Uterus (tissue), 4 donors: Measurements from ENCODE around the gene MYLK3. TPM values are rescaled to one million over a fixed set of nuclear protein-coding genes. Genes with fewer than 3 reads are reported as not detected.

Source experiments
- DNase-seq, 2 donors: peaks; one replicate each; pipeline ENCODE4 v3.0.0-alpha.2; 2019 to 2020
- H3K27ac ChIP-seq, 2 donors: fragments of 200-600 bp; sonication (generic); 1 replicate in 1 of 2; 2 replicates in 1 of 2; pipeline ENCODE4 v1.5.1; 2016 to 2018
- H3K27me3 ChIP-seq, 2 donors: fragments of 200-600 bp; sonication (generic); one replicate each; pipeline ENCODE4 v1.5.1; 2018 to 2019; ENCODE audit warnings: control low read depth in 1 of 2
- H3K36me3 ChIP-seq, 2 donors: fragments of 200-600 bp; sonication (generic); one replicate each; pipeline ENCODE4 v1.5.1; 2019; ENCODE audit warnings: control low read depth in 1 of 2
- H3K4me1 ChIP-seq, 2 donors: fragments of 200-600 bp; sonication (generic); one replicate each; pipeline ENCODE4 v1.5.1; 2018 to 2019; ENCODE audit warnings: control low read depth in 1 of 2
- H3K4me3 ChIP-seq, 2 donors: fragments of 200-600 bp; sonication (generic); 1 replicate in 1 of 2; 2 replicates in 1 of 2; pipeline ENCODE4 v1.5.1; 2018 to 2019; ENCODE audit warnings: mild to moderate bottlenecking in 1 of 2
- H3K9me3 ChIP-seq, 2 donors: fragments of 200-600 bp; sonication (generic); one replicate each; pipeline ENCODE4 v1.5.1; 2019; ENCODE audit warnings: control low read depth in 1 of 2
- POLR2A ChIP-seq, 2 donors: fragments of 450-650 bp; IDR thresholded peaks; one replicate each; pipeline ENCODE4 v1.6.1; 2016; ENCODE audit warnings: antibody characterized with exemption in 2 of 2, mild to moderate bottlenecking in 1 of 2, moderate library complexity in 1 of 2
- intact Hi-C: fragments of 100-400 bp; cut with DNase I; formaldehyde crosslinking; loops from one replicate; pipeline ENCODE4 v1.15.1; 2023; ENCODE audit warnings: low total_unique reads
- total RNA-seq, 4 donors: library from RNA; depleted of rRNA in 3 of 4; stranded (reverse); fragments of >200 nt in 3 of 4; gene quantifications; one replicate each; pipeline versions ENCODE4 v1.1.0 to v1.2.4, GENCODE V29; 2014 to 2023
- TF ChIP-seq, protein P1 (sequence below), 4 experiments: fragments of 200-600 bp in 2 of 4; fragments of 450-650 bp in 2 of 4; sonication (generic) in 2 of 4; IDR thresholded peaks; one replicate each; pipeline ENCODE4 v1.5.1; 2016 to 2019; ENCODE audit warnings: antibody characterized with exemption in 4 of 4, mild to moderate bottlenecking in 2 of 4, moderate library complexity in 1 of 4
- donor health status: DM: yes; HTN: yes; CAD: no.

The MYLK3 gene
- total RNA-seq, 4 donors from 2014 or later, result 0.51 to 4.8 (median 0.61) TPM; not detected in 1

DNA sequence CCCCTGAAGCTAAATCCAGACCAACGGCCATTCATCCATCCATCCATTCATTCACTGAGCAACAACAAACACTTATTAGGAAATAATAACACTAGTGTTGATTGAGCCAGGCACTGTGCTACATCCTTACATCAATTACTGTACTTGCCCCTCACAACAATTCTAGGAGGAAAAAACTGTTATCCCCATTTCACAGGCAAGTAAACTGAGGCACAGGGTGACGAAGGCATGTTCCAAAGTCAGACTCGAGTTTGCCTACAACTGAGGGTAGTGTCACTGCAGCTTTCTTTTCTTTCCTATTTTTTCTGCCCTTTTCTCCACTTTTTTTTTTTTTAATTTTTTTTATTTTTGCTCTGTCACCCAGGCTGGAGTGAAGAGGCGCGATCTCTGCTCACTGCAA lies 11.2 kb upstream of the MYLK3 start:
- no peaks in the 10 kb centered on the region for H3K36me3 ChIP-seq
- DNase-seq, result no peak
- H3K4me3 ChIP-seq, result no peak overlapping the region
- no peaks in the 10 kb centered on the region for H3K4me1 ChIP-seq
- intact Hi-C loops, result no loop called here
- no peaks in the 10 kb centered on the region for H3K27me3 ChIP-seq
- no peak overlapping the region for H3K27ac ChIP-seq
- no peaks in the 10 kb centered on the region for H3K9me3 ChIP-seq
- no peak for TF ChIP-seq POLR2A (IDR thresholded peaks at IDR 0.05)
- TF ChIP-seq, protein P1, sequence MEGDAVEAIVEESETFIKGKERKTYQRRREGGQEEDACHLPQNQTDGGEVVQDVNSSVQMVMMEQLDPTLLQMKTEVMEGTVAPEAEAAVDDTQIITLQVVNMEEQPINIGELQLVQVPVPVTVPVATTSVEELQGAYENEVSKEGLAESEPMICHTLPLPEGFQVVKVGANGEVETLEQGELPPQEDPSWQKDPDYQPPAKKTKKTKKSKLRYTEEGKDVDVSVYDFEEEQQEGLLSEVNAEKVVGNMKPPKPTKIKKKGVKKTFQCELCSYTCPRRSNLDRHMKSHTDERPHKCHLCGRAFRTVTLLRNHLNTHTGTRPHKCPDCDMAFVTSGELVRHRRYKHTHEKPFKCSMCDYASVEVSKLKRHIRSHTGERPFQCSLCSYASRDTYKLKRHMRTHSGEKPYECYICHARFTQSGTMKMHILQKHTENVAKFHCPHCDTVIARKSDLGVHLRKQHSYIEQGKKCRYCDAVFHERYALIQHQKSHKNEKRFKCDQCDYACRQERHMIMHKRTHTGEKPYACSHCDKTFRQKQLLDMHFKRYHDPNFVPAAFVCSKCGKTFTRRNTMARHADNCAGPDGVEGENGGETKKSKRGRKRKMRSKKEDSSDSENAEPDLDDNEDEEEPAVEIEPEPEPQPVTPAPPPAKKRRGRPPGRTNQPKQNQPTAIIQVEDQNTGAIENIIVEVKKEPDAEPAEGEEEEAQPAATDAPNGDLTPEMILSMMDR (IDR thresholded peaks at IDR 0.05), result no peak

DNA sequence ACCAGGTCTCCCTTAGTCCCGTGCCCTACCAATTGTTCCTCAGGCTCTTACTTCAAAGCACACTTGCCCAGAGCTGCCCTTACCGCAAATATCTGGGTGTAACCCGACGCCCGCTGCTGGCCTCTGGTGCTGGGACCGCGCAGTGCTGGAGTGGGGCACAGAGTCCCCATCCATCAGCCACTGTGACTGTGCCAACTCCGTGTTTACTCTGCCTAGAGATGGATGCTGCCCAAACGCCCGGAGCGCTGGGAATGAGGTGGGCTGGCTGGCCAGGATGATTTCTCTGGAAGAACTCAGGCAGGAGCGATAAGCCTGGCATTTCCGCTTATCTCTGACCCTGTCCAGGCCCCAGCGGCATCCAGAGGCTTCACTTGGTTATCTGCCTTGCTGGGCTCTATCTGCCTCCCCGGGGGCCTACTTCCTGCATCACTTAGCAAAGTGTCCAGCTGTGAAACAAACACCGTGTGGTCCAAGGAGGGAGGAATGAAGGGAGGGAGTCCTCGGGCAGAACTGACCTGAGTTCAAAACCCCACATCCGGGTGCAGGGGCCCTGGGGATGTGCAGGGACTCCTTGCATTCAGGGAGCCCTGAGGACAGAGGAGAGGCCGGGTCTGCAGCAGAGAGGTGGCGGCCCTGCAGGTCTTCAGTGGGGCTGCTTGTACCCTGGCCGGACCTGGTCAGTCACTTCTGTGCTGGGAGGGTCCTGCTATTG lies 9.4 kb upstream of the MYLK3 start:
- Histone ChIP-seq H3K27me3 (no peaks in the 10 kb centered on the region), H3K27ac (no peak overlapping the region), H3K4me1 (no peaks in the 10 kb centered on the region), H3K36me3 (no peaks in the 10 kb centered on the region), H3K9me3 (no peaks in the 10 kb centered on the region), H3K4me3 (no peak overlapping the region)
- no peak for DNase-seq
- TF ChIP-seq POLR2A (IDR thresholded peaks at IDR 0.05), result no peak
- TF ChIP-seq, protein P1 (IDR thresholded peaks at IDR 0.05), result no peak
- intact Hi-C loops, result no loop called here

DNA sequence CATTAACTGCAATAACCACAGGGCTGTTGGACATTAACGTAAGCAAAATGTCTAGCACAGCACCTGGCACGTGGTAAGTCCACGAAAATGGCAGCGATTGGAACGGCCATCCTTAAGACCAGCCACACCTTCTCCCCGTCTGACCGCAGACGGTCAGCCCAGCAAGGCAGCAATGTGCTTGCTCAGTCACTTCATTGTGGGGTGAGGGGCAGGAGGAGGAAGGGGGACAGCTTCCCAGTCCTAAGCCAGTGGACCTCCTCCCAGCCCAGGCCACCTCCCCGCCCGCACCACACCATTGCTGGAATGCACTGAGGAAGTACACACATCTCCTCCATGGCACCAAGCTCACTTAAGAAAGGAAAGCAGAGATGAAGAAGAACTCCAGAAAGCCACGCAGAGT lies 8.6 kb upstream of the MYLK3 start:
- no peak for TF ChIP-seq POLR2A (IDR thresholded peaks at IDR 0.05)
- TF ChIP-seq, protein P1 (IDR thresholded peaks at IDR 0.05), result no peak
- Histone ChIP-seq H3K27ac (no peak overlapping the region), H3K4me3 (no peak overlapping the region), H3K36me3 (no peaks in the 10 kb centered on the region), H3K9me3 (no peaks in the 10 kb centered on the region), H3K27me3 (no peaks in the 10 kb centered on the region), H3K4me1 (no peaks in the 10 kb centered on the region)
- intact Hi-C loops, result no loop called here
- no peak for DNase-seq

DNA sequence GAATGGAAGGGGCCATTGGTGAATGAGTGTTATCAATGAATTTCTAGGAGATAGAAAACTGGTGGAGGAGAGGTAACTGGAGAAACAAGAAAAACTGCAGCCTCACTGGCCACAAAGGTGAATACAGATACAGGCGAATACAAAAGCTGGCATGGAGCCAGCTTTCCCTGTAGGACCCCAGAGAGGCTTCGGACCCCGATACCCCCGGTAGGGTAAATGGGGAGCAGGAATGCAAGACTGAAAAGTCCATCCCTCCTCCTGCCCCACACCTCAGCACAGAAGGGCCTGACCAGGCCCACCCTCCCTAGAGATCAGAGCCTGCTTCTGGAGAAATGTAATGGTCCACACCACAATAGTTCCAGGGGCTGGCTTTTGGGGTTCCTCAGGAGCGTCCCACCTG lies 4.9 kb upstream of the MYLK3 start:
- TF ChIP-seq POLR2A (IDR thresholded peaks at IDR 0.05), result no peak
- TF ChIP-seq, protein P1 (IDR thresholded peaks at IDR 0.05), result no peak
- H3K36me3 ChIP-seq, result no peaks in the 10 kb centered on the region
- no peaks in the 10 kb centered on the region for H3K9me3 ChIP-seq
- H3K4me1 ChIP-seq, result no peaks in the 10 kb centered on the region
- no peak for DNase-seq
- H3K4me3 ChIP-seq, result no peak overlapping the region
- H3K27me3 ChIP-seq, result no peaks in the 10 kb centered on the region
- intact Hi-C loops, result no loop called here
- no peak overlapping the region for H3K27ac ChIP-seq

DNA sequence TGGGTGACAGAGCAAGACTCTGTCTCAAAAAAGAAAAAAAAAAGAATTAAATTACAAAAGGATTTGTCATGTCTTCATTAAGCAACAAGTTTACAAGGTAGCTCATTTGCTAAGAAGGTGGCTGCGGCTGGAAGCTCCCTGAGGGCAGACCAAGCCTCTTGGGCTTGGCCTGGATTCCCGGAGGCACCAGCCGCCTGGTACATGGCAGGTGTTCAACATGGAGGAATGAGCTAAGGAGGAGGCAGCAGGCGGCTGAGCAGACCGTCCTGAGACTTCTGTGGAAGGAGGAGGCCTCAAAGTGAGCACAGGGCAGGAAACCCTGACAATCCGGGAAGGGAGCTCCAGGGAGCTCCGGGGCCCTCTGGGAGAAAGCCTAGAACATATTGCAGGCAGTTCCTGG lies 3.2 kb upstream of the MYLK3 start:
- Histone ChIP-seq H3K4me1 (no peaks in the 10 kb centered on the region), H3K27me3 (no peaks in the 10 kb centered on the region), H3K9me3 (no peaks in the 10 kb centered on the region), H3K4me3 (no peak overlapping the region), H3K36me3 (no peaks in the 10 kb centered on the region), H3K27ac (no peak overlapping the region)
- DNase-seq, result no peak
- no peak for TF ChIP-seq POLR2A (IDR thresholded peaks at IDR 0.05)
- TF ChIP-seq, protein P1 (IDR thresholded peaks at IDR 0.05), result no peak
- intact Hi-C loops, result no loop called here
